DND-41 (cell line): Measurements from ENCODE around the gene GANAB.

Experiments
- ATAC-seq: fragments of 200-7000 bp; cut with Tn5 transposase; 3 replicates; pipeline ENCODE4 v1.9.1; 2021; ENCODE audit warnings: low read depth; ENCODE audit not compliant: insufficient read depth
- DNase-seq: peaks from one replicate; pipeline ENCODE4 v3.0.0-alpha.2; 2020
- H2AFZ ChIP-seq: 2 replicates; pipeline ENCODE4 v1.6.0; 2012; ENCODE audit warnings: low read depth, low read length
- H3K27ac ChIP-seq: 2 replicates; pipeline ENCODE4 v1.5.1; 2012; ENCODE audit warnings: low read length, inconsistent platforms
- H3K27me3 ChIP-seq: fragments of 200-600 bp; sonication (generic); 2 replicates; pipeline ENCODE4 v1.6.0; 2012; ENCODE audit warnings: low read length, mild to moderate bottlenecking, inconsistent platforms; ENCODE audit not compliant: insufficient read depth, poor library complexity
- H3K36me3 ChIP-seq: 2 replicates; pipeline ENCODE4 v1.5.1; 2012; ENCODE audit warnings: low read length, inconsistent platforms; ENCODE audit not compliant: insufficient read depth
- H3K4me1 ChIP-seq: 2 replicates; pipeline ENCODE4 v1.5.1; 2012; ENCODE audit warnings: mild to moderate bottlenecking, low read length; ENCODE audit not compliant: insufficient read depth
- H3K4me2 ChIP-seq: 2 replicates; pipeline ENCODE4 v1.6.0; 2012; ENCODE audit warnings: mild to moderate bottlenecking, moderate library complexity, low read length, inconsistent platforms; ENCODE audit not compliant: insufficient read depth
- H3K4me3 ChIP-seq, 2 experiments: fragments of 200-600 bp in 1 of 2; shearing (Covaris generic) in 1 of 2; 2 replicates each; pipeline ENCODE4 v1.5.1; 2012 to 2016; ENCODE audit warnings: inconsistent platforms in 2 of 2, low read length in 2 of 2, mild to moderate bottlenecking in 2 of 2, low read depth in 1 of 2, moderate library complexity in 1 of 2
- H3K79me2 ChIP-seq: 2 replicates; pipeline ENCODE4 v1.6.0; 2012; ENCODE audit warnings: low read length, inconsistent platforms; ENCODE audit not compliant: insufficient read depth
- H3K9ac ChIP-seq: 2 replicates; pipeline ENCODE4 v1.6.0; 2012; ENCODE audit warnings: low read depth, mild to moderate bottlenecking, inconsistent platforms, low read length, moderate library complexity
- H3K9me3 ChIP-seq: 2 replicates; pipeline ENCODE4 v1.5.1; 2012; ENCODE audit warnings: low read length, moderate library complexity, mild to moderate bottlenecking, inconsistent platforms; ENCODE audit not compliant: insufficient read depth, severe bottlenecking
- H4K20me1 ChIP-seq: 2 replicates; pipeline ENCODE4 v1.6.0; 2012; ENCODE audit warnings: low read length; ENCODE audit not compliant: insufficient read depth
- CTCF ChIP-seq: IDR thresholded peaks from 2 replicates; pipeline ENCODE4 v1.5.1; 2012; ENCODE audit warnings: borderline replicate concordance, low read length, moderate library complexity, mild to moderate bottlenecking; ENCODE audit not compliant: poor library complexity, severe bottlenecking; ENCODE audit errors: extremely low read depth
- EZH2 ChIP-seq: IDR thresholded peaks from 3 replicates; pipeline ENCODE4 v1.6.1; 2012; ENCODE audit warnings: borderline replicate concordance, low read depth, mild to moderate bottlenecking, moderate library complexity, low read length, inconsistent platforms; ENCODE audit not compliant: severe bottlenecking

GANAB gene

DNA sequence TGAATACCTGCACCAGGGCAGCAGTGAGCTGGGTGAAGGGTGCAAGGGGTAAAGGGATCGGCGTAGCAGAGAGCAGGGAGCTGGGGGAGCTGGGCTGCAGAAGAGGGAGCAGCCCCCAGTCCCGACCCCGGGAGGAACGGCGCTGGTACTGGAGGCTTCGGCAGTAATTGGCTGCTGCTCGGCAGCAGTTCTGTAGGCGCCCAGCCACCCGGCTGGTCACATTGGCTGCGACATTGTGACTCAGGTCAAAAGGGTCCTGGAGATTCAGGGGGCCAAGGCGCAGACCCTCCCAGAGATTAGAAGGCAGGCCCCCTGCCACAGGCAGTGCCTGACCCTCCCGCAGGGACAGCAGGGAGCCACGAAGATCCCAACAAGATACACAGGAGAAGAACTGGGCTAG lies 70.6 kb downstream of the GANAB start:
- Histone ChIP-seq H3K9me3 (no peaks in the 10 kb centered on the region), H3K27ac (peak overlapping the region; percentile 10; the same call in 1 of the 2 replicates), H3K36me3 (peaks cover 69% of the 10 kb centered on the region), H3K79me2 (peaks cover 53% of the 10 kb centered on the region), H3K4me2 (peak overlapping the region; percentile 91; the same call in 1 of the 2 replicates), H3K9ac (peak overlapping the region; percentile 72; the same call in 1 of the 2 replicates), H3K4me1 (peaks cover 44% of the 10 kb centered on the region), H3K4me3 (peak overlapping the region in 1 of 2 experiments; percentile 79; a peak in 1 of 4 replicates), H2AFZ (no peak overlapping the region), H4K20me1 (peaks cover 23% of the 10 kb centered on the region), H3K27me3 (no peaks in the 10 kb centered on the region)
- ATAC-seq: no peak
- DNase-seq: no peak
- TF ChIP-seq CTCF: no peak
- TF ChIP-seq EZH2: no peak

DNA sequence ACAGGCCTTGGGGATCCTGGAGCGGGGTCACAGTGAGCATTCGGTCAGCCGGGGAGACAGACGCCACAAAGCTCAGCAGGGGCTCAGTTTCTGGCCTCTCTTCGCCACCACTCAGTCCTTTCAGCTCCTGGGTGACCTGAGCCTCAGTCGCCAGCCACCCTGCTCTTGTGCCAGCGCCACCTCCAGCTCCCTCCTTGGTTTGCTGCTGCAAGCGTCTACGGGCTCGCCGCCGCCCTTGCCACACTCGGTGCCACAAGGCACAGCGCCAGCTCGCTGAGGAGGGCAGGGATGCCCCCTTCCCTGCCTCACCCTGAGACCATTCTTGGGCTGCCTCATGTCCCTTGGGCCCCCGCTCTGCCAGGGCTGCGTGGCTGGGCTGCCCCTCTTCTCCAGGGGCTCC lies 71.3 kb downstream of the GANAB start:
- peaks cover 51% of the 10 kb centered on the region for H3K4me1 ChIP-seq
- DNase-seq (no peak), ATAC-seq (no peak)
- H2AFZ ChIP-seq: peak overlapping the region; percentile 84
- H3K27me3 ChIP-seq: no peaks in the 10 kb centered on the region
- peak overlapping the region; percentile 60 to 79; a peak in 3 of 4 replicates for H3K4me3 ChIP-seq
- no peak for TF ChIP-seq EZH2
- H3K79me2 ChIP-seq: peaks cover 60% of the 10 kb centered on the region
- H3K9ac ChIP-seq: peak overlapping the region; percentile 72
- H4K20me1 ChIP-seq: peaks cover 29% of the 10 kb centered on the region; the same call in 1 of the 2 replicates
- H3K36me3 ChIP-seq: peaks cover 73% of the 10 kb centered on the region
- H3K4me2 ChIP-seq: peak overlapping the region; percentile 91
- H3K27ac ChIP-seq: peak overlapping the region; percentile 85
- H3K9me3 ChIP-seq: no peaks in the 10 kb centered on the region
